CD4-positive, alpha-beta T cell treated with Interleukin-6 at 100 ng/mL for 8 hours (primary cell): ENCODE results near the gene FLNB.
A peak's percentile ranks its signal among the peaks of the same experiment; 100 is the strongest.

Source experiments
- DNase-seq: peaks from one replicate; pipeline ENCODE4 v3.0.0-alpha.2; 2020; ENCODE audit warnings: mixed read lengths, low spot score

Gene FLNB

GRCh38 chr3:58164199-58164879 lies 156.1 kb downstream of the FLNB start:
- no peak for DNase-seq

DNA sequence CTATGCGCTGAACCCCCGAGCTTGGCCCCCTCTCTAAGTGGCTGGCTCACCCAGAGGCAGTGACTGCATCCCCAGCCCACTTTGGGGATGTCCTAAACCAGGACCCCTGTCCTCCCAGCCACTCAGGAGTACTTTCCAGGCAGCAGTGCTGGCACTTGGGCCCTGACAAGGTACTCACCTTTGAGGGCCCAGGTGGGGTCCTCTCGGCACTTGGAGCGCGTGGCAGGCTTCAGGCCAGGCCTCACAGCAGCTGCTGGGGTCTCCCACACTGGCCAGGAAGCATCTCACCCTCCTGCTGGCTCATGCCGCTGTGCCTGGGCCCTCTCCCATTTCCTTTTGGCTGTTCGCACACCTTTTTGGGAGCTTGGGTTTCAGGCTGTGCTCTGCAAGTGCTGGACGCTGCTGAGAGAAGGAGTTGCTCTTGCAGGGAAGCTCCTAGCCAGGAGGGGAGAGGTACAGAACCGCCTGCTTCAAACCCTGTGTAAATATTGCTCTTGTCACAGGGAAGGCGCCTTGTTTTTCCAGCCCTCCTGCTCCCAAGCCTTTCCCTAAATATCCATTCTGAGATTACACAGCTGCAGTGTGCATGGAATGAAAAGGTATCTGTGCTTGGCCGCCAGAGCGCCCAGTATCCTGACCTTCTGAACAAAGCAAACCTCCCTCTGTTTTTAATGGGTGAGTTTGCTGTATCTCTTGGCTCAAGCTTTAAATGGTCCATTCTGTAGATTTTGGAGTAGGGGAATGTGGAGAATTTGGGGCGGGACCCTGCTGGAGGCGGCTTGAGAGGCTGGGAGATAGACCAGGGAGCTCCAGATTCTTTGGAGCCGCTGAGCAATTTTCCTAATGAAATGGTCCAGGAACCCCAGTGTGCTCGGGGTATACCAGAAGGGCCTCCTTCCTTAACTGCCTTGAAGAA lies 156.9 kb downstream of the FLNB start:
- no peak for DNase-seq

DNA sequence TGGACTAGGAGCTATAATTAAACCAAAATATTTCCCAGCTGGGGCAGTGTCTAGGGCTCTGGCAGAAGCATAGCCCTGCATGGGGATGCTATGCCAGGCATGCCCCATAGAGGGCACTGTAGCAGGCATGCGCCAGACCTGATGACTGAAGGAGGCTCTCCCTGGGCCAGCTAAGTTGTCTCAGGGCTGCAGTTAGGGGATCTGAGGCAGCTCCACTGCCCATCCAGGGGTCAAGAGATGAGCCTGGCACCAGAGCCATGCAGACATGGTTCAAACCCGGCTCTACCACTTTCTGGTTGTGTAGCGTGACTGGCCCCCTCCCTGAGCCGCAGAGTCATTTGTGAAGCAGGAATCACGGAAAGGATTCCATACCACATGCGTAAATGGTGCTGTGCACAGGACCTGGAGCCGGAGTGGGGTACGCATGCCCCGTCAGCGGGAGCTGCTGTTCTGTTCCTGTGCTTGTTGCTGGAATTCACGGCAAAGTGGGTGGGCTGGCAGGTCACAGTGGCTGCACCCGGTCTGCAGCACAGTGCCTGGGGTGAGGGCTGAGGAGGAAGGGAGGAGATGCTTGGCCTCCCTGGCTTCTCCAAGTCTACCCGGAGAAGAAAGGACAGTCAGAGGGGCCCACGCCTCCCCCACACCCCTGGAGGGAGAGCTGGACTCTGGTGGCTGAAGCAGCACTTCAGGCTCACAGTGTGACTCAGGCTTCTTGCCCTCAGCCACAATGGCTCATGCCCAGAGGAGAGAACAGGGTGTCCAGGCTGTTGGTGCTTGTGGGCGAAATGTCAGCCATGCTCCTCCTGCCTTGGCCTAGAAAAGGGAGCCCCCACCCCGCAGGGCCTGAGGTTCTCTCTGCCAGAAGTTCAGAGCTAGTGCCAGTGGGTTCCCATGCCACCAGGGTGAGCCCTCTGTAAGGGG lies 159.5 kb downstream of the FLNB start:
- peak; percentile 37 for DNase-seq

GRCh38 chr3:58168498-58168897 lies 160.3 kb downstream of the FLNB start:
- no peak for DNase-seq

DNA sequence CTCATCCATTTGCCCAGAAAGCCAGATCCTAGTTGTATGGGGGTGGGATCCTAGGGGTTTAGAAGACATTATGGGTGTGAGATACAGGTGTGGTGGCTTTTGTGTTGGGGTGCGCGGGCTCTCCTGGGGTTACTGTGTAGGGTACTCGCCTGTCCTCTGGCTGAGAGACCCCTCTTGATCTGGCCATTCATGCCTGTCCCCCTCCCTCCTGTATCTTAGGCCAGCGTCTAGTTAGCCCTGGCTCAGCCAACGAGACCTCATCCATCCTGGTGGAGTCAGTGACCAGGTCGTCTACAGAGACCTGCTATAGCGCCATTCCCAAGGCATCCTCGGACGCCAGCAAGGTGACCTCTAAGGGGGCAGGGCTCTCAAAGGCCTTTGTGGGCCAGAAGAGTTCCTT lies 161.1 kb downstream of the FLNB start:
- no peak for DNase-seq

DNA sequence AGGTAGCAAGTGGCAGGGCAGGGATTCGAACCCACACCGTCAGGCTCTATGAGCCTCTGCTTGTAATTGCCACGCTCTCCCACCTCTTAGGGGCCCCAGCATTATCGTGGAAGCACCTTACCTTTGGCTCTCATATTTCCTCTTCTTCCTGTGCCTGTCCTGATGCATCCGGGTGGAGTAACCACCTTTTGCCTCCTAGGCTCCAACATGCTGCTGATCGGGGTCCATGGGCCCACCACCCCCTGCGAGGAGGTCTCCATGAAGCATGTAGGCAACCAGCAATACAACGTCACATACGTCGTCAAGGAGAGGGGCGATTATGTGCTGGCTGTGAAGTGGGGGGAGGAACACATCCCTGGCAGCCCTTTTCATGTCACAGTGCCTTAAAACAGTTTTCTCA lies 162.2 kb downstream of the FLNB start:
- DNase-seq: no peak

DNA sequence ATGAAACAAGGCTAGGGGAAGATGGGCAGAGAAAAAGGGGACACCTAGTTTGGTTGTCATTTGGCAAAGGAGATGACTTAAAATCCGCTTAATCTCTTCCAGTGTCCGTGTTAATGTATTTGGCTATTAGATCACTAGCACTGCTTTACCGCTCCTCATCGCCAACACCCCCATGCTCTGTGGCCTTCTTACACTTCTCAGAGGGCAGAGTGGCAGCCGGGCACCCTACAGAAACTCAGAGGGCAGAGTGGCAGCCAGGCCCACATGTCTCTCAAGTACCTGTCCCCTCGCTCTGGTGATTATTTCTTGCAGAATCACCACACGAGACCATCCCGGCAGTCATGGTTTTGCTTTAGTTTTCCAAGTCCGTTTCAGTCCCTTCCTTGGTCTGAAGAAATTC lies 162.9 kb downstream of the FLNB start:
- no peak for DNase-seq

GRCh38 chr3:58173029-58173668 lies 164.9 kb downstream of the FLNB start:
- no peak for DNase-seq

DNA sequence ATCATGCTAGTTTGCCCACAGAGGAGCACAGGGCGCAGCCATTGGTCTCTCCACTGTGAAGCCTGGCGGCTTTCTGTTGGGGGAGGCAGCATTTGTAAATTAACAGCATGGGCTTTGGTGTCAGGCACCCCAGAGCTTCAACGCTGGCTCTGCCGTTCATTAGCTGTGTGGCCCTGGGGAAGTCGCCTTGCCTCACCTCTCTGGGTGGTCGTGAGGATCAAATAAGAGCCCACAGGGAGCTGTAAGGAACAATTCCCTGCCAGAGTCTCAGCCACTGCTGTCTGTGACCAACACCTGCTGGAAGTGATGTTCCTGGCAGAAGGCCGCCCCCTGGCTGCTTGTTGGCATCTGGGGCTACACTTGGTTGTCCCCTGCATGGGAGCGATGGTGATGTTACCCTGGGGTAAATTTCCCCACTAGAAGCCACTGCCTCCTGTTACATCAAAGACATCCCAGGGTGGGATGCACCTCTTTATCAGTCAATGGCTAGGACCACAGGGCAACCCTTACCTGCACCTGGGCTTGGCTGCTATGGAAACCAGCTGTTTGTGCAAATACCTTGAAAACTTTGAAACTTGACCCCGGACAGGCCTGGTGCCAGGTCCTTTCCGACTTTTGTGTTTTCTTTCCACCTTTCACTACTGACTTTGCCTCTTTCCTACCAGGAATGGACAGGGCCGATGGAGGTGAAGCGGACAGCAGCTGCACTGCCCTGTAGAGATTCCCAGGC lies 165.6 kb downstream of the FLNB start:
- DNase-seq: peak; percentile 29

DNA sequence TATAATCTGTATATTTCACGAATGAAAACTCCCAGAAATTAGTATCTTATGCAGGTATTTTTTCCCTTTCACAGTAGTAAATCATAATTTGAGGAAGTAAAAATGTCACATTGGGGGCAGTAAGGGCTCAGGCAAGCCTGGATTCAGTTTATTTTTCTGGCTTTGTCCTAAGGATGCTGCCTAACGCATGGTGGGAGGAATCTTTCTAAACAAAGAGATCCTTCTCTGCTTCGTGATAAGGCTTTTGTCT lies 166.9 kb downstream of the FLNB start:
- no peak for DNase-seq

- no peak for DNase-seq
Observed at GRCh38 chr3:58175437-58176184, 167.4 kb downstream of the FLNB start.

- DNase-seq: no peak
Observed at GRCh38 chr3:58176185-58176530, 167.9 kb downstream of the FLNB start.

GRCh38 chr3:58176827-58177489 lies 168.7 kb downstream of the FLNB start:
- DNase-seq: no peak

- DNase-seq: peak; percentile 85
Observed at GRCh38 chr3:58177747-58178527, 169.7 kb downstream of the FLNB start.

DNA sequence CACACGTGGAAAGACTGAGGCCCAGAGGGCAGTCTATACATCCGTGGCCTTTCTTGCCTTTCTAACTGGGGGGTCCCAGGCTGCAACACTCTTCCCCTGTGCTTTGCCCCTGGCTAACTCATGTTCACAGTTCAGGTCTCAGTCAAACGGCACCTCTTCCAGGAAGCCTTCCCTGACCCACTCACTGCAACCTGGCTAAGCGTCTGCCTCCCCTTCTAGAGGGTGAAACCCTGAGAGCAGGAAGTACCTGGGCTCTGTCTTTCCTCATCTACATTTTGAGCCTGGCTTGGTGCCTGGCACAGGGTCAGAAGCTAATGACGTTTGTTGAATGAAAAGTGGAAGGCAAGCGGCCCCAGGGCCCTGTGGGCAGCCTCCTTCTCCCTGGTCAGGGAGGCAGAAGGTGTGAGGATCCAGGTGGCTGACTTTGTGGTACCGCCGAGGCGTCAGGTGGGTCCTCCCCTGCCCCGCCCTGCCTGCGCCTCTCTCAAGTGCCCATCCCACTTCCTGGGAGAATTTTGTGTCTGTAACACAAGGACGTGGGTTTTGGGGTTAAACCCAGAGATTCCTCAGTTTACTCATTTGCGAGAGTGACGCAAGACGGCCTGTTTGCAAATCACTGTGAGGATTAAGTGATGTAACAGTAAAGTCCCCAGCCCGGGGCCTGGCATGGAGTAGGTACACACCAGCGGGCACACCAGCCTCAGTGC lies 170.5 kb downstream of the FLNB start:
- DNase-seq: no peak

DNA sequence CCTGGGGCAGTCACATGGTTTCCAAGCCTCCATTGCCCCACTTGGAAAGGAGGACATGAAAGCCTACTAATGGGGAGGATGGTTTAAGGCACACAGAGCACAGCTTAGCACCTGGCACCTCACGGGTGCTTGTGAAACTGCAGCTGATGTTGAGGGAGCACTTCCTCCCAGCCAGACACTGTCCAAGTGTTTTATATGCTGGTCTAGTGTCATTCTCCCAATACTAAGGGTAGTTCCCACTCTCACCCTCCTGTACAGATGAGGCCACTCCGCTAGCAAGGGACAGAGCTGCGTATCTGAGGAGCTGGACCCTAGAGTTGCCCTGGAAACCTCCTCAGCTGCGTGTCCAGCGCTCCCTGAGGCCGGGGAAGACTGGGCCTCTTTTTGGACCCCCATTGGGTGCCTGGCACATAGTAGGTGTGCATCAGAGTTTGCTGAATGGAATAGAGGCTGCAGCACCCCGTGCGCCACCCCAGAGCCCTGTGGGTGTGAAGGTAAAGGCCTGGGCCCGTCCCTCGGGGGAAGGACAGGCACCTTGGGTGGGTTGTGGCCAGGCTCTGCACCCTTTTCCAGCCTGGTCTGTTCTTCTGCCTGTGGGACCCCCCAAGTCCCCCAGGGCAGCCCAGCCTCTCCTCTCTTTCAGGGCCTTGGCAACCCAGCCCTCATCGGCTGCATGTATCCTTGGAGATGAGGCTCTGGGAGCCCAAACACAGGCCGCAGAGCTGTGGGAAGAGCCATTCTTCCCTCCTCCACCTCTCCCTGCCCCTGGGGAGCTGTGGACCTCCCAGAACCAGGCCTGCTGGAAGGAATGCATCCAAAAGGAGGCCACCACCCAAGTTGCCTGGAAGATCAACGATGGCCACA lies 171.2 kb downstream of the FLNB start:
- no peak for DNase-seq

DNA sequence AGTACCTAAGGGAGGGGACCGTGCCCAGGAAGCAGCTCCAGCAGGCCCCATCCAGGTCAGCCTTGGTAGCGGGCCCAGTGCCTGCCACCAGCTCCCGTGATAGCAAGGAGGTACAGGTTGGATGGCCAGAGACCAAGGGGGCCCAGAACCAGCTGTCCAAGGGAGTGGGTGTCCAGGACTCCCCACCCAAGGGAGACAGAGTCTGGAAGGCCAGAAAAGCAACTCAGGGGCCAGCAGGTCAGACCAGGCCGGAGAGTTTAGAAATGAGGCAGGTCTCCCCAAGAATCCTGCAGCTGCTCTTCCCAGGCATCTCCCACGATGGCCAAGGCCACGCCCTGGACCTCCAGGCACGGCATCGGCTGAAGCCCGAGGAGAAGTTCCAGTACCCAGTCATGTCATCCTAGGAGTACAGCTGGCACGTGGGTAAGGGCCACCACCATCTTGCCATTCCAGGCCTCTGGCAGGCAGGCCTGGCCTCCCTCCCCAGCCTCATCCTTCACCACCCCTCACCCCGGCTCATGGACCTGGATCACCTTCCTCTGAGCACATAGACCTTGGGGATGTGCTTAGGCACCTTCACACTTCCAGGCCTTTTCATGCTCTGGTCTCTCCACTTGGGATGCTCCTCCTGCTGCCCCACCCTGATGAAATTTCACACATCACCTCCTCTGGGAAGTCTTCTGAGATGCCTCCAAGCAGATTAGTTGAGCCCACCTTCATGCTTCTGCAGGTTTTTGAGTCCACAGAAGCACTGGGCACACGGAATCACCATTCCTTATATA lies 172.1 kb downstream of the FLNB start:
- DNase-seq: no peak
